Naive thymus-derived CD4-positive, alpha-beta T cell (primary cell): ENCODE results near the gene ZNF718. TPM values are rescaled to one million over a fixed set of nuclear protein-coding genes. Genes with fewer than 3 reads are reported as not detected.
"Not testable (repeated sequence)": the region's sequence is repeated elsewhere in the genome, so short reads cannot be mapped to it uniquely, and the experiment has no call there.

ENCODE experiments used
- ATAC-seq: fragments of 150-1000 bp; cut with Tn5 transposase; 2 replicates; pipeline ENCODE4 v1.10.0; 2021; ENCODE audit warnings: mild to moderate bottlenecking, moderate library complexity
- CTCF ChIA-PET: fragments of 350-600 bp; sonication (Branson Sonifier 250); formaldehyde crosslinking; loops from one replicate; lab custom pipeline; 2021; ENCODE audit warnings: antibody characterized with exemption; lab: Charles Lee
- POLR2A ChIA-PET: fragments of 350-600 bp; sonication (Branson Sonifier 250); formaldehyde crosslinking; loops from one replicate; lab custom pipeline; 2021; ENCODE audit warnings: antibody characterized with exemption, inconsistent platforms; lab: Charles Lee
- DNase-seq, 9 donors: peaks; one replicate each; pipeline versions ENCODE4 v3.0.0 to v3.0.0-alpha.2; 2020 to 2022; ENCODE audit warnings: mixed read lengths in 1 of 9
- H3K27ac ChIP-seq: one replicate; pipeline ENCODE4 v1.7.0; 2013; ENCODE audit warnings: mild to moderate bottlenecking, low read depth, low read length, moderate library complexity
- H3K27me3 ChIP-seq, 2 donors: one replicate each; pipeline ENCODE4 v1.7.0; 2013; ENCODE audit warnings: low read length in 2 of 2, mild to moderate bottlenecking in 2 of 2, moderate library complexity in 2 of 2; ENCODE audit not compliant: control insufficient read depth in 2 of 2, insufficient read depth in 2 of 2
- H3K36me3 ChIP-seq, 3 experiments: 1 replicate in 2 of 3; 2 replicates in 1 of 3; pipeline ENCODE4 v1.7.0; 2013; ENCODE audit warnings: low read length in 3 of 3, mild to moderate bottlenecking in 3 of 3, moderate library complexity in 1 of 3; ENCODE audit not compliant: insufficient read depth in 3 of 3, control insufficient read depth in 2 of 3
- H3K4me1 ChIP-seq, 2 donors: one replicate each; pipeline ENCODE4 v1.7.0; 2013; ENCODE audit warnings: low read length in 2 of 2, mild to moderate bottlenecking in 2 of 2, moderate library complexity in 1 of 2; ENCODE audit not compliant: control insufficient read depth in 2 of 2, insufficient read depth in 2 of 2
- H3K4me3 ChIP-seq: 2 replicates; pipeline ENCODE4 v1.7.0; 2013; ENCODE audit warnings: mild to moderate bottlenecking, low read length
- H3K9me3 ChIP-seq, 3 experiments: 1 replicate in 2 of 3; 2 replicates in 1 of 3; pipeline ENCODE4 v1.7.0; 2013; ENCODE audit warnings: low read length in 3 of 3; ENCODE audit not compliant: control insufficient read depth in 2 of 3
- H3K27ac Mint-ChIP-seq, 9 donors: one replicate each; pipeline ENCODE4 v1.8.0; 2020 to 2022; ENCODE audit warnings: mixed read lengths in 9 of 9, mild to moderate bottlenecking in 8 of 9, moderate library complexity in 5 of 9, inconsistent platforms in 2 of 9
- H3K27me3 Mint-ChIP-seq, 5 donors: one replicate each; pipeline ENCODE4 v1.8.0; 2021 to 2022; ENCODE audit warnings: mixed read lengths in 5 of 5, mild to moderate bottlenecking in 1 of 5
- H3K36me3 Mint-ChIP-seq, 5 donors: one replicate each; pipeline ENCODE4 v1.8.0; 2020 to 2022; ENCODE audit warnings: mixed read lengths in 5 of 5, mild to moderate bottlenecking in 3 of 5, inconsistent platforms in 1 of 5
- H3K4me1 Mint-ChIP-seq, 7 donors: one replicate each; pipeline ENCODE4 v1.8.0; 2020 to 2022; ENCODE audit warnings: mixed read lengths in 7 of 7, mild to moderate bottlenecking in 3 of 7, inconsistent platforms in 1 of 7
- H3K4me3 Mint-ChIP-seq, 10 donors: one replicate each; pipeline ENCODE4 v1.8.0; 2020 to 2022; ENCODE audit warnings: mild to moderate bottlenecking in 10 of 10, mixed read lengths in 10 of 10, moderate library complexity in 6 of 10, inconsistent platforms in 2 of 10
- H3K9me3 Mint-ChIP-seq, 11 donors: one replicate each; pipeline ENCODE4 v1.8.0; 2020 to 2022; ENCODE audit warnings: mixed read lengths in 11 of 11, mild to moderate bottlenecking in 4 of 11, inconsistent platforms in 1 of 11, moderate library complexity in 1 of 11
- intact Hi-C, 2 donors: fragments of 100-400 bp; cut with micrococcal nuclease; formaldehyde crosslinking; loops; one replicate each; pipeline ENCODE4 v1.15.1; 2023
- polyA plus RNA-seq, 2 donors: library from polyadenylated mRNA; unstranded; fragments of 300-500 nt; fragmentation: Illumina TruSeq; gene quantifications; one replicate each; pipeline ENCODE4 v1.2.3, GENCODE V29; 2021
- total RNA-seq, 6 experiments: library from RNA in 5 of 6; stranded (reverse) in 5 of 6; gene quantifications; 1 replicate in 5 of 6; 2 replicates in 1 of 6; pipeline ENCODE4 v1.2.3 and lab custom pipeline; 2021 to 2026

Gene ZNF718
- total and polyA plus RNA-seq, 7 experiments from 2014 or later = 2.4 to 12.3 (median 7.0) TPM

DNA sequence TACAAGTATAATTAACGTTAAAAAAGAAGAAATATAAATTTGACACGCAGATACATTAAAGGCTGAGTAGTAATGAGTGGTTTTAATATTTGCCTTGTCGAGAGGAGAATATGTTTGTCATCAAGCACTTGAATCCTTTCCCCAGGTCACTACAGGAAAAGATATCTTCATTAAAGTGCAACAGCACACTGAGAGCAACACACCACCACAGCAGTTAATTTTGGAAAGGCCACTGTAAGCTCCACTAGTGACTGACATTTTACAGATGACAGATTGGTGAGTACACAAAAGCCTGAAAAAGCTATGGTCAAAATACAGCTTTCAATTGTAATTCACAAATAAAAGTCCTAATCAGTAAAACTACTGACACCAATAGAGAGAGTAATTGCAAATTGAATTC is 76.6 kb downstream of the ZNF718 start:
- peaks cover 0 to 8% (median under 1%) of the 10 kb centered on the region in 7 donors for H3K4me1 Mint-ChIP-seq
- ChIA-PET POLR2A (no interaction called here), CTCF (no interaction called here)
- no peak overlapping the region for H3K4me3 ChIP-seq
- H3K4me1 ChIP-seq = no peaks in the 10 kb centered on the region
- ATAC-seq (no peak), DNase-seq (no peak)
- H3K27ac Mint-ChIP-seq = no peak overlapping the region
- no peak overlapping the region for H3K27ac ChIP-seq
- peaks cover 0 to 55% (median 8%) of the 10 kb centered on the region in 3 experiments for H3K9me3 ChIP-seq
- H3K4me3 Mint-ChIP-seq = no peak overlapping the region
- H3K9me3 Mint-ChIP-seq = peaks cover 16 to 92% (median 44%) of the 10 kb centered on the region in 11 donors
- H3K27me3 Mint-ChIP-seq = no peaks in the 10 kb centered on the region
- peaks cover 0 to 11% (median 0%) of the 10 kb centered on the region in 3 experiments for H3K36me3 ChIP-seq
- intact Hi-C loops = no loop called here
- peaks cover 16 to 52% (median 47%) of the 10 kb centered on the region in 5 donors for H3K36me3 Mint-ChIP-seq
- H3K27me3 ChIP-seq = no peaks in the 10 kb centered on the region

DNA sequence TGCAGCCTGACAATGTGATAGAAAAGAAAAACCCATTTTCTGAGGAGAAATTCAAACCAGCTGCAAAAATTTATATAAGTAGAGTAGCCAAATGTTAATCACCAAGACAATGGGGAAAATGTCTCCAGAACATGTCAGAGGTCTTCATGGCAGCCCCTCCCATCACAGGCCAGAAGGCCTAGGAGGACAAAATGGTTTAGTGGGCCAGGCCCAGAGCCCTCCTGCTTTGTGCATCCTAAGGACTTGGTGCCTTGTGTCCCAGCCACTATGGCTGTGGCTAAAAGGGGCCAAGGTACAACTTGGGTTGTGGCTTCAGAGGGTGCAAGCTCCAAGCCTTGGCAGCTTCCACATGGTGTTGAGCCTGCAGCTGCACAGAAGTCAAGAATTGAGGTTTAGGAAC is 78.5 kb downstream of the ZNF718 start:
- H3K27me3 Mint-ChIP-seq, H3K27ac ChIP-seq, H3K27ac Mint-ChIP-seq, H3K4me1 ChIP-seq, intact Hi-C loops, CTCF ChIA-PET, POLR2A ChIA-PET, H3K4me3 ChIP-seq, H3K27me3 ChIP-seq, DNase-seq, ATAC-seq, H3K4me3 Mint-ChIP-seq: not testable (repeated sequence)
- Mint-ChIP-seq H3K9me3 (peaks cover 21 to 95% (median 46%) of the 10 kb centered on the region in 11 donors), H3K4me1 (peaks cover 0 to 10% (median 7%) of the 10 kb centered on the region in 7 donors), H3K36me3 (peaks cover 21 to 53% (median 51%) of the 10 kb centered on the region in 5 donors)
- Histone ChIP-seq H3K9me3 (peaks cover 0 to 55% (median 8%) of the 10 kb centered on the region in 3 experiments), H3K36me3 (peaks cover 0 to 11% (median 0%) of the 10 kb centered on the region in 3 experiments)

DNA sequence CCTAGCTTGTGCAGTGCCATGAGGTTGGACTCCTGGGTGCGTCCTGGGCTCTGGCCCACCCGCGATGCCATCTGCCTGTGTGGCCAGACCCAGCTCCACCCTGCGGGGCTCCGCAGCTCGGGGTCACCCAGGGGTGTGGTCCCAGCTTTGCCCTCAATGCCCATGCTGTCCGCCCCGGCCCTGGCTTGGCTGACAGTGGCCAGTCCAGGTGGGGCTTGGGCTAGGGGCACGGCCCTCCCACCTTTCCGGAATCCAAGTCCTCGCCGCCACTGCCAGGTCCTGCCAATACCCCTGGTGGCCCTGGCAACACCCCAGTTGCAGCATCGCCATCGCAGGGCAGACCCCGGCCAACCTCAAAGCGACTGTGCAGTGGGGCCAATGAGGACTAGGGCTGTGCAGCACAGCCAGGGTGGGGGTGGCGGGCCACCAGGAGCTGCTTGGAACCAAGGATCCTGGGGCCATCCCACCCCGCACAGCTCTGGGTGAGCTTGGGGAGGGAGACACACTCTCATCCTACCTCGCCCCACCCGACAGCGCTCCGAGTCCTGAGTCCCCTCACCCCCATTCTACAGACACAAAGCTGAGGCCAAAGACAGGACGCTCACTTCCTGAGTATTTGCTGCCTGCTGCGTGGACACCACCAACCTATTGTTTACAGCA is 80.9 kb downstream of the ZNF718 start:
- Mint-ChIP-seq H3K4me3 (no peak overlapping the region), H3K27me3 (no peaks in the 10 kb centered on the region), H3K36me3 (peaks cover 19 to 51% (median 40%) of the 10 kb centered on the region in 5 donors), H3K27ac (no peak overlapping the region), H3K9me3 (peaks cover 19 to 91% (median 43%) of the 10 kb centered on the region in 11 donors), H3K4me1 (peaks cover 0 to 30% (median 23%) of the 10 kb centered on the region in 7 donors)
- CTCF ChIA-PET = no interaction called here
- Histone ChIP-seq H3K4me1 (no peaks in the 10 kb centered on the region), H3K4me3 (no peak overlapping the region), H3K27me3 (no peaks in the 10 kb centered on the region), H3K36me3 (peaks cover 0 to 11% (median 0%) of the 10 kb centered on the region in 3 experiments), H3K27ac (no peak overlapping the region), H3K9me3 (peaks cover 0 to 46% (median 8%) of the 10 kb centered on the region in 3 experiments)
- intact Hi-C loops = no loop called here
- POLR2A ChIA-PET = no interaction called here
- ATAC-seq (no peak), DNase-seq (no peak)

DNA sequence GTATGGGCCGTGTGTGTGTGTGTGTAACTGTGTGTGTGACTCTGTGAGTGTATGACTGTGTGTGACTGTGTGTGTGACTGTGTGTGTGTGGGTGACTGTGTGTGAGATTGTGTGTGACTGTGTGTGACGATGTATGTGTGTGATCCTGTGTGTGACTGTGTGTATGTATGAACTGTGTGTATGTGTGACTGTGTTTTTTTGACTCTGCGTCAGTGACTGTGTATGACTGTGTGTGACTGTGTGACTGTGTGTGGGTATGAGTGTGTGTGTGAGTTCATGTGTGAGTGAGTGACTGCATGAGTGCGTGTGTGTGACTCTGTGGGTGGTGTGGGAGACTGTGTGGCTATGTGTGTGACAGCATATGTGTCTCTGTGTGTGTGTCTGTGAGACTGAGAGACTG is 81.8 kb downstream of the ZNF718 start:
- Histone ChIP-seq H3K27me3 (no peaks in the 10 kb centered on the region), H3K36me3 (peaks cover 0 to 11% (median 0%) of the 10 kb centered on the region in 3 experiments), H3K9me3 (peaks cover 0 to 51% (median 8%) of the 10 kb centered on the region in 3 experiments), H3K27ac (no peak overlapping the region), H3K4me3 (no peak overlapping the region), H3K4me1 (peaks cover 2 to 4% of the 10 kb centered on the region in 2 donors)
- POLR2A ChIA-PET = no interaction called here
- CTCF ChIA-PET = no interaction called here
- Mint-ChIP-seq H3K9me3 (peaks cover 19 to 91% (median 43%) of the 10 kb centered on the region in 11 donors), H3K4me1 (peaks cover 0 to 39% (median 25%) of the 10 kb centered on the region in 7 donors), H3K27me3 (no peaks in the 10 kb centered on the region), H3K4me3 (peak overlapping the region in 4 of 10 donors; percentile 1 to 5 (median 3)), H3K36me3 (peaks cover 19 to 48% (median 37%) of the 10 kb centered on the region in 5 donors), H3K27ac (peak overlapping the region in 1 of 9 donors; percentile 49)
- intact Hi-C loops = no loop called here
- ATAC-seq (no peak), DNase-seq (no peak)

DNA sequence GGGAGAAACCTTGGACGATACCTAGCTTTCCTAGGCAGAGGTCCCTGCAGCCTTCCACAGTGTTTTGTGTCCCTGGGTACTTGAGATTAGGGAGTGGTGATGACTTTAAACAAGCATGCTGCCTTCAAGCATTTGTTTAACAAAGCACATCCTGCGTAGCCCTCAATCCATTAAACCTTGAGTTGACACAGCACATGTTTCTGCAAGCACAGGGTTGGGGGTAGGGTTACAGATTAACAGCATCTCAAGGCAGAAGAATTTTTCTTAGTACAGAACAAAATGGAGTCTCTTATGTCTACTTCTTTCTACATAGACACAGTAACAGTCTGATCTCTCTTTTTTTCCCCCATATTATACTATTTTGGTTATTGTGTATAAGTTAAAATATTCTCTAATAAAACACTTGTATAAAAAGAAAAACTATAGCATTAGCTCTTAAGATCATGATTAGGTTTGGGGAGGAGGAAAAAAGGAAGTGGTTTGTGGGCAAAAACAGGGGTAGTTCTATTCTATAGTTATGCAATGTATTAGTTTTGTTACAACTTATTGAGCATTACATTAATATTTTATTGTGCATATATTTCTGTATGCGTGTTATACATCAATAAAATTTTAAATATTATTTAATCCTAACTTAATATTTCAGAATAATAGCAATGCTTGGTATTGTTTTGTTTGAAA is 84.3 kb downstream of the ZNF718 start:
- POLR2A ChIA-PET, H3K27me3 ChIP-seq, H3K4me3 ChIP-seq, intact Hi-C loops, ATAC-seq, H3K27me3 Mint-ChIP-seq, H3K36me3 ChIP-seq, H3K27ac ChIP-seq, CTCF ChIA-PET: not testable (repeated sequence)
- DNase-seq = peak in 2 of 9 donors; percentile 3 to 7
- peaks cover 13 to 35% (median 23%) of the 10 kb centered on the region in 5 donors for H3K36me3 Mint-ChIP-seq
- peak overlapping the region in 2 of 10 donors; percentile 5 to 32 for H3K4me3 Mint-ChIP-seq
- peaks cover 14 to 90% (median 39%) of the 10 kb centered on the region in 11 donors for H3K9me3 Mint-ChIP-seq
- Histone ChIP-seq H3K4me1 (peaks cover 10 to 12% of the 10 kb centered on the region in 2 donors), H3K9me3 (peaks cover 0 to 52% (median 8%) of the 10 kb centered on the region in 3 experiments)
- H3K4me1 Mint-ChIP-seq = peaks cover 5 to 54% (median 37%) of the 10 kb centered on the region in 7 donors
- peak overlapping the region in 1 of 9 donors; percentile 12 for H3K27ac Mint-ChIP-seq

DNA sequence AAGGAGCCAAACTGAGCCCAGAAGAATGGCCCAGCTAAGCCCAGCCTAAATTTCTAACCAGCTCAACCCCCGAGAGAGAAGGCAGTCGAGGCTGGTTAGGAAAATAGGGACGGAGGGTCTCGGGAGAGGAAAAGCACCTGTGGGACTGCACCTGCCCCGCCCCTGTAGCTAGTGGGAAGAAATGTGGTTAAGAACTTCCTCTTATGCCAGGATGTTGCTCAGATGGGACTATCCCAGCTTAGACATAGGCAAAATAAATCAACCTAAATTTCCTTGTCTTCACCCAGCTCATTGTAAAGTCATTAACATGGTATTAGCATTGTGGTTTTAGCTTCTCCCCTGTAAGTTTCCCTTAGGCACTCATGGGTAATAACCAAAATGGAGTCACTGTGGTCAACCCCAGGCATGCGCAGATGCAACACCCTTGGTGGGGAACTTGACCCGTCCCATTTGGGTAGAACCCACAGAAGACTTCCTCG is 86.8 kb downstream of the ZNF718 start:
- DNase-seq (no peak), ATAC-seq (no peak)
- intact Hi-C loops = no loop called here
- CTCF ChIA-PET = no interaction called here
- no peaks in the 10 kb centered on the region for H3K27me3 ChIP-seq
- Mint-ChIP-seq H3K4me1 (peaks cover 5 to 59% (median 43%) of the 10 kb centered on the region in 7 donors), H3K36me3 (peaks cover 6 to 30% (median 23%) of the 10 kb centered on the region in 5 donors), H3K4me3 (peak overlapping the region in 8 of 10 donors; percentile 16 to 71 (median 55)), H3K27me3 (peaks cover 0 to 8% (median 6%) of the 10 kb centered on the region in 5 donors), H3K27ac (peak overlapping the region in 4 of 9 donors; percentile 5 to 47 (median 37)), H3K9me3 (peaks cover 9 to 95% (median 40%) of the 10 kb centered on the region in 11 donors)
- no peak overlapping the region for H3K27ac ChIP-seq
- H3K4me3 ChIP-seq = no peak overlapping the region
- no peaks in the 10 kb centered on the region for H3K36me3 ChIP-seq
- POLR2A ChIA-PET = no interaction called here
- peaks cover 10 to 12% of the 10 kb centered on the region in 2 donors for H3K4me1 ChIP-seq
- H3K9me3 ChIP-seq = peaks cover 0 to 43% (median 0%) of the 10 kb centered on the region in 3 experiments
